Mesodermal cell (in vitro differentiated cells): ENCODE measurements around the gene LIPG. TPM values are rescaled to one million over a fixed set of nuclear protein-coding genes. Genes with fewer than 3 reads are reported as not detected.
A peak's percentile ranks its signal among the peaks of the same experiment; 100 is the strongest.
"Not testable (repeated sequence)": the region's sequence is repeated elsewhere in the genome, so short reads cannot be mapped to it uniquely, and the experiment has no call there.

Experiments used
- H3K27ac ChIP-seq: 2 replicates; pipeline ENCODE4 v1.7.0; 2013; ENCODE audit warnings: mild to moderate bottlenecking, low read depth, low read length, moderate library complexity; ENCODE audit not compliant: severe bottlenecking
- H3K36me3 ChIP-seq: 2 replicates; pipeline ENCODE4 v1.7.1; 2013; ENCODE audit warnings: mild to moderate bottlenecking, low read length, moderate library complexity; ENCODE audit not compliant: control insufficient read depth, insufficient read depth
- H3K4me1 ChIP-seq: one replicate; pipeline ENCODE4 v1.7.1; 2013; ENCODE audit warnings: mild to moderate bottlenecking, low read length; ENCODE audit not compliant: insufficient read depth, control insufficient read depth, poor library complexity, severe bottlenecking
- H3K4me3 ChIP-seq: 2 replicates; pipeline ENCODE4 v1.7.0; 2013; ENCODE audit warnings: low read length, control low read depth, mild to moderate bottlenecking; ENCODE audit not compliant: insufficient read depth, poor library complexity, severe bottlenecking; ENCODE audit errors: extremely low read depth
- H3K9me3 ChIP-seq: 2 replicates; pipeline ENCODE4 v1.7.1; 2013; ENCODE audit warnings: mild to moderate bottlenecking, low read length, moderate library complexity; ENCODE audit not compliant: control insufficient read depth
- WGBS, 2 experiments: methylation state at CpG; one replicate each; pipeline ENCODE4 v1.1.5; 2013; ENCODE audit warnings: missing lambda C conversion rate in 2 of 2; ENCODE audit not compliant: insufficient coverage in 2 of 2; 5-methylcytosine and 5-hydroxymethylcytosine counted together
- polyA plus RNA-seq, 2 experiments: library from polyadenylated mRNA; stranded (reverse); fragments of 50-300 nt; gene quantifications; one replicate each; pipeline ENCODE4 v1.2.3, GENCODE V29; 2013

LIPG gene
- polyA plus RNA-seq (2013, experiment 1 of 2) = 219 TPM
- polyA plus RNA-seq (2013, experiment 2 of 2) = 193 TPM

DNA sequence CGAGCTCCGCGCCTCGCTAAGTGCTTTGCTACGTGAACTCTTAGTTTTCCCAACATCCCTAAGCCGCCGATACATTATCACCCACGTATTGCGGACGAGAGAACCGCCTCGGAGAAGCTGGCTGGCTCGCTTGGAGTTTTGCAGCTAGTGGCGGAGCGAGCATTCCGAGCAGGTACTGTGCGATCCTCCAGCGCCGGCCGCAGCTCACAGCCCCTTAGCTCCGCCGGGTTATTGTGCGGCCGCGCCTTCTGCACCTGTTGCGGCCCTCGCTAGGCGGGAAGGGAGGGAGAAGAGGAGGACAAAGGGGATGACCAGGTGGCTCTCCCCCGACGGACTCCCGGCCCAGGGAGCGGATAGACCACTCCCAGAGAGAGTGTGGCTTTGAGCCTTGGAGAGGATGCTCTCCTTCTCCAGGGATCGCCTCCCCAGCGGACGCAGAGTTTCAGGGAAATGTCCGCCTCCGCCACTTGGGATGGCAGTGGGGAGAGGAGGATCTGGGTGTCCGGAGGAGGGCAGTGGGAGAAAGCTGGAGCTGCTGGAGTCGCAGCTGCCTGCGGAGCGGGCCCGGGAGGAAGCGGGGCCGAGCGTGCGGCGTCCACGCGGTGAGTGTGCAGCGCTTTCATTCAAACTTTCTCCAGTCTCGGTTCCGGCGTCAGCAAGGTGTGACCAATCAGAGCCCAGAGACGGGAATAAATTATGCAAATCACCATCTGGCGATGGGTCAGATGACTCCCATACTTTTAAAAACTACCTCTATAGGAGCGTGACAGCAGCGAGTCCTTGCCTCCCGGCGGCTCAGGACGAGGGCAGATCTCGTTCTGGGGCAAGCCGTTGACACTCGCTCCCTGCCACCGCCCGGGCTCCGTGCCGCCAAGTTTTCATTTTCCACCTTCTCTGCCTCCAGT lies at the start of gene LIPG:
Gene LIPG, plus strand, starts transcription at position 769 of the 905 bp plus-strand sequence. CDS start 252 bp downstream, outside the sequence.
- Histone ChIP-seq H3K4me1 (peaks cover 8% of the 10 kb centered on the region), H3K9me3 (no peaks in the 10 kb centered on the region), H3K27ac (peak within 1 kb of the TSS; percentile 17), H3K36me3 (peaks cover 26% of the 10 kb centered on the region), H3K4me3 (peak within 1 kb of the TSS; percentile 49)
- WGBS, 2 experiments = 0 to 1% methylated on average over 47 to 63 of the region's 67 CpGs

- H3K36me3 ChIP-seq, H3K4me1 ChIP-seq, H3K27ac ChIP-seq, H3K4me3 ChIP-seq, H3K9me3 ChIP-seq: not testable (repeated sequence)
- 88 to 97% methylated on average over 4 to 6 of the region's 8 CpGs for WGBS, 2 experiments
Measured at GRCh38 chr18:49512876-49513275, 49.0 kb upstream of the LIPG start.

DNA sequence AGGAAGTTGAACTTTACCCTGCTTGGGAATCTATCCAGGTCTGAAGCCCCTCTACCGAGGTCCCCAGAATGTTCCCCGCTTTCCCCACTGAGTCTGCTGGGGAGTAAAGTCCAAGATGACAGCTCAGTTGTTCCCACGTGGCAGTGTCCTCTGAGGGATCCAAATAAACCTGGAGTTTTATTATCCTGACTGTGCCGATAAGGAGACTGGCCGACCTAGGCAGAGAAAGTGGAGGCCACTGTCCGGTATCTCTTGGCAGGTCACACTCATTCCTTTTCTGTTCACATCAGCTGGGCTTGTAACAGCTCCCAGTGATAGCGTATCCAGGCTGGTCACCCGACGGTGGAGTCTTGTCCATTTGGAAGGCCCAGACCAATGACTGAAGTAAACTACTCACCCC lies 47.3 kb upstream of the LIPG start:
- no peak overlapping the region for H3K4me3 ChIP-seq
- H3K4me1 ChIP-seq = peaks cover 3% of the 10 kb centered on the region
- 93 to 95% methylated on average over 6 of the region's 9 CpGs for WGBS, 2 experiments
- H3K9me3 ChIP-seq = no peaks in the 10 kb centered on the region
- no peak overlapping the region for H3K27ac ChIP-seq
- no peaks in the 10 kb centered on the region for H3K36me3 ChIP-seq

- H3K9me3 ChIP-seq, H3K27ac ChIP-seq, H3K4me3 ChIP-seq, H3K4me1 ChIP-seq, H3K36me3 ChIP-seq: not testable (repeated sequence)
- 93 to 100% methylated on average over 3 of the region's 5 CpGs for whole genome bisulfite sequencing, 2 experiments
Measured at GRCh38 chr18:49515003-49515402, 46.9 kb upstream of the LIPG start.

DNA sequence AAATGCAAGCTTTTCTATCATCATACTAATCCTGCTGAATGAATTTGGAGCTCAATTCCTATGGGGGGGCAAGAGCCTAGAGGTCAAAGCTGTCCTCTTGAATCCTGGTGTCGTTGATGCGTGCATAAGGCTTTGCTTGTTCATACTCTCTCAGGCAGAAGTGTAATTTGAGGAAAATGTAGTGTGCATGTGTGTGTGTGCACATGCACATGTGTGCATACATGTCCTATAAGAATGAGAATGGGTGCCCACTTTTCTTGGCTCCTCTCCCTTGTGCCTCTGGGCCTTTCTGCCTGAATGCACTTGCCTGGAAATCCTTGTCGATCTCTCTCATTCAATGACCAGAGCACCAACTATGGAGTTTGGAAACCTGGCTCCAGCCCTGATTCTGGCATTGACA lies 46.3 kb upstream of the LIPG start:
- WGBS, 2 experiments = 92 to 94% methylated on average over 2 to 3 of the region's 3 CpGs
- no peaks in the 10 kb centered on the region for H3K36me3 ChIP-seq
- H3K9me3 ChIP-seq = no peaks in the 10 kb centered on the region
- no peak overlapping the region for H3K27ac ChIP-seq
- H3K4me3 ChIP-seq = no peak overlapping the region
- H3K4me1 ChIP-seq = peaks cover 3% of the 10 kb centered on the region

DNA sequence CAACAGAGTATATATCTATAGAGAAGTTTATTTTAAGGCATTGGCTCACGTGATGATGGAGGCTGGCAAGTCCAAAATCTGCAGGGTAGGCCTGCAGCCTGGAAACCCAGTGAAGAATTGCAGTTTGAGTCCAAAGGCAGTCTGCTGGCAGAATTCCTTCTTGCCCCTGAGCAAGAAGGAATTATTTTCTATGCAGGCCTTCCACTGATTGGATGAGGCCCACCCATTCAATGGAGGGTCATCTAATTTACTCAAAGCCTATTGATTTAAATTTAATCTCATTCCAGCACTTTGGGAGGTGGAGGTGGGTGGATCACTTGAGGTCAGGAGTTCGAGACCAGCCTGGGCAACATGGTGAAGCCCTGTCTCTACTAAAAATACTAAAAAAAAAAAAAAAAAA lies 44.4 kb upstream of the LIPG start:
- H3K36me3 ChIP-seq = no peaks in the 10 kb centered on the region
- WGBS, 2 experiments = 92 to 100% methylated on average over 1 of the region's 2 CpGs
- no peaks in the 10 kb centered on the region for H3K9me3 ChIP-seq
- peaks cover 3% of the 10 kb centered on the region for H3K4me1 ChIP-seq
- no peak overlapping the region for H3K4me3 ChIP-seq
- H3K27ac ChIP-seq = no peak overlapping the region

GRCh38 chr18:49519101-49519971 lies 42.5 kb upstream of the LIPG start:
- H3K9me3 ChIP-seq = no peaks in the 10 kb centered on the region
- no peaks in the 10 kb centered on the region for H3K36me3 ChIP-seq
- H3K4me1 ChIP-seq = peaks cover 3% of the 10 kb centered on the region
- H3K27ac ChIP-seq = peak overlapping the region; percentile 49
- H3K4me3 ChIP-seq = no peak overlapping the region
- WGBS, 2 experiments = 81 to 85% methylated on average over 3 to 7 of the region's 10 CpGs

- no peaks in the 10 kb centered on the region for H3K36me3 ChIP-seq
- no peaks in the 10 kb centered on the region for H3K9me3 ChIP-seq
- WGBS, 2 experiments = 74 to 94% methylated on average over 2 of the region's 2 CpGs
- peaks cover 3% of the 10 kb centered on the region for H3K4me1 ChIP-seq
- H3K4me3 ChIP-seq = no peak overlapping the region
- H3K27ac ChIP-seq = no peak overlapping the region
Measured at GRCh38 chr18:49520661-49521145, 41.2 kb upstream of the LIPG start.

DNA sequence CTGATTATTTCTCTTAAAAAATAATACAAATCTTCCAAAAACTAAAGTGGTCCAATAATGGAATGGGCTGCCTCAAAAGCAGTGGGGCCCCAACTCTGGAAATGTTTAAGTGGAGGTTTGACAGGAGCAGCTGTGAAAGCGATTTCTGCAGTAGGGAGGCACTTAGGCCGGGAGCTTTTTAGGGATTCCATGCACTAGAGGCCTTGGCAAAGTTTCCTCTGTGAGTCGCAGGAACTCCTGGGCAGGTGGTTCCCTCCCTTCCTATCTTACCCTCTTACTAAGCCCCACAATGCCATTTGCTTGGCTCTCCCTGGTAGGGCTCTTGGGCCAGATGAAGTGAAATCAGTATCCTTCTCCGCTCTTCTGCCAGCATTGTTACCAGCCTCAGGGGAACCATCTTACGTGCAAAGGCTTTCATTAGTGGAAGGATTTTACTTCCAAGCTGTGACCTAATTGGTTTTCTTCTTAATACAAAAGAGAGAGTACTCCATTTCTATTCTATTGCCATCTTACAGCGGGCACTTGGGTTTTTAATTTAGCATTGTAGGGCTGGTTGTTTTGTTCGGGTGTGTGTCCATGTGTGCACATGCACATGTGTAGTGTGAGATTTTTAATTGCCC lies 40.5 kb upstream of the LIPG start:
- 65 to 86% methylated on average over 3 of the region's 7 CpGs for WGBS, 2 experiments
- H3K27ac ChIP-seq = no peak overlapping the region
- peaks cover 3% of the 10 kb centered on the region for H3K9me3 ChIP-seq

DNA sequence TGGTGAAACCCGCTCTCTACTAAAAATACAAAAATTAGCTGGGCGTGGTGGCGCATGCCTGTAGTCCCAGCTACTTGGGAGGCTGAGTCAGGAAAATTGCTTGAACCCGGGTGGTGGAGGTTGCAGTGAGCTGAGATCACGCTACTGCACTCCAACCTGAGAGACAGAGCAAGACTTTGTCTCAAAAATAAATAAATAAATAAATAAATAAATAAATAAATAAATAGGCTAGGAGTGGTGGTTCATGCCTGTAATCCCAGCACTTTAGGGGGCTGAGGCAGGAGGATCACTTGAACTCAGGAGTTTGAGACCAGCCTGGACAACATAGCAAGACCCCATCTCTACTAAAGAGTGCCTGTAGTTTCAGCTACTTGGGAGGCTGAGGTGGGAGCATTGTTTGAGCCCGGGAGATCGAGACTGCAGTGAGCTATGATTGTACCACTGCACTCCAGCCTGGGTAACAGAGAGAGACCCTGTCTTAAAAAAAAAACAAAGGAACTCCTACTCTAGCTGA lies 38.2 kb upstream of the LIPG start:
- not testable (repeated sequence) for H3K9me3 ChIP-seq, H3K36me3 ChIP-seq, H3K27ac ChIP-seq, H3K4me1 ChIP-seq, H3K4me3 ChIP-seq
- 87 to 100% methylated on average over 2 to 5 of the region's 7 CpGs for WGBS, 2 experiments

More for the DNA sequence above, 40.5 kb upstream of the LIPG start:
- Histone ChIP-seq H3K4me3 (no peak overlapping the region), H3K4me1 (peaks cover 3% of the 10 kb centered on the region), H3K36me3 (no peaks in the 10 kb centered on the region)
